SJSA1 (cell line): ENCODE results near the gene RCAN2. TPM values are rescaled to one million over a fixed set of nuclear protein-coding genes. Genes with fewer than 3 reads are reported as not detected.

Experiments used
- DNase-seq, 2 experiments: peaks; one replicate each; pipeline ENCODE4 v3.0.0-alpha.2; 2015 to 2020; ENCODE audit warnings: low spot score in 2 of 2, low read depth in 1 of 2
- H3K27ac ChIP-seq: fragments of 250-450 bp; sonication (Bioruptor Pico); 2 replicates; pipeline ENCODE4 v1.5.1; 2020; ENCODE audit warnings: mild to moderate bottlenecking, moderate library complexity
- H3K27me3 ChIP-seq: fragments of 250-450 bp; sonication (Bioruptor Pico); replicated peaks from 2 replicates; pipeline ENCODE4 v1.5.1; 2020; ENCODE audit warnings: mild to moderate bottlenecking, moderate library complexity
- H3K36me3 ChIP-seq: fragments of 250-450 bp; sonication (Bioruptor Pico); 2 replicates; pipeline ENCODE4 v1.5.1; 2020; ENCODE audit warnings: mild to moderate bottlenecking
- H3K4me1 ChIP-seq: fragments of 250-450 bp; sonication (Bioruptor Pico); replicated peaks from 2 replicates; pipeline ENCODE4 v1.6.1; 2021; ENCODE audit warnings: mild to moderate bottlenecking
- H3K4me3 ChIP-seq: fragments of 250-450 bp; sonication (Bioruptor Pico); 2 replicates; pipeline ENCODE4 v1.5.1; 2020; ENCODE audit warnings: mild to moderate bottlenecking
- H3K9me3 ChIP-seq: fragments of 250-450 bp; sonication (Bioruptor Pico); replicated peaks from 2 replicates; pipeline ENCODE4 v1.5.1; 2020; ENCODE audit warnings: mild to moderate bottlenecking
- total RNA-seq: library from RNA; depleted of rRNA; stranded (reverse); fragments of >200 nt; shearing (Covaris generic); gene quantifications from 2 replicates; pipeline ENCODE4 v1.2.3, GENCODE V29; 2014

Gene RCAN2
- total RNA-seq, 1 experiment from 2014 or later: 20.8 TPM

DNA sequence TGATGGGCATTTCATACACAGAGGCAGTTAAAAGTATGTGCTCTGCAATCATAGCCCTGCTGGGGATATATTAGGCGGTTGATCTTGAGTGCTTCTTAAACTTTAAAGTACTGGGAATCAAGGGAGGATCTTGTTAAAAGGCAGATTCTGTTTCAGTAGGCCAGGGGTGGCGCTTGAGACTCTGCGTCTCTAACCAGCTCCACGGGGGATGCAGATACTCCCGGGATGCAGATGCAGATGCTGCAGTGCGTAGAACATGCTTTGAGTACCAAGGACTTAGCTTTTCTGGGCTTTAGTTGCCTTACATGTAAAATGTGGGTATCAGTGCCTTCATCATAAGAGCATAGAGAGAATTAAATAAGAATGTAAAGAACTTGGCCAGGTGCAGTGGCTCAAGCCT lies 276.0 kb downstream of the RCAN2 start:
- Histone ChIP-seq H3K27ac (no peak overlapping the region), H3K36me3 (no peaks in the 10 kb centered on the region), H3K4me3 (no peak overlapping the region), H3K27me3 (no peaks in the 10 kb centered on the region), H3K9me3 (no peaks in the 10 kb centered on the region), H3K4me1 (no peaks in the 10 kb centered on the region)
- DNase-seq: no peak

DNA sequence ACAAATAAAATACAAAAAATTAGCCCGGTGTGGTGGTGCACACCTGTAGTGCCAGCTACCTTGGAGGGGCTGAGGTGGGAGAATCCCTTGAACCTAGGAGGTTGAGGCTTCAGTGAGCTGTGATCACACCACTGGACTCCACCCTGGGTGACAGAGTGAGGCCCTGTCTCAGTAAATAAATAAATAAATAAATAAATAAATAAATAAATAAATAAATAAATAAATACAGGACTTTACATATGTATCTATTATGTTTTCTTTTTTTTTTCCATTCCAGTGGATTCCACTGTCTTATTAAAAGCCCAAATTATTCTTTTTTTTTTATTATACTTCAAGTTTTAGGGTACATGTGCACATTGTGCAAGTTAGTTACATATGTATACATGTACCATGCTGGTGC lies 279.3 kb downstream of the RCAN2 start:
- H3K9me3 ChIP-seq: no peaks in the 10 kb centered on the region
- no peaks in the 10 kb centered on the region for H3K36me3 ChIP-seq
- no peak overlapping the region for H3K27ac ChIP-seq
- no peaks in the 10 kb centered on the region for H3K4me1 ChIP-seq
- no peak overlapping the region for H3K4me3 ChIP-seq
- DNase-seq: no peak
- H3K27me3 ChIP-seq: no peaks in the 10 kb centered on the region

DNA sequence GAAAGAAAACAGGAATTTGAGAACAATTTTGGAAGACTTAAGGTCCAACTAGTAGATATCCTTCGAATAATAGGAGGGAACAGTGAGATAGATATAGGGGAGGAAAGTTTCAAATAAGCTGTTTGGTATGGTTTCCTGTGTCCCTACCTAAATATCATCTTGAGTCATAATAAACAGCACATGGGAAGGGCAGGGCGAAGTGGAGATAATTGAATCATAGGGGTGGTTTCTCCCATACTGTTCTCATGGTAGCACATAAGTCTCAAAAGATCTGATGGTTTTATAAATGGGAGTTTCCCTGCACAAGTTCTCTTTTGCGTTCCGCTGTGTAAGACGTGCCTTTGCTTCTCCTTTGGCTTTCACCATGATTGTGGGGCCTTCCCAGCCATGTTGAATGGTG lies 281.0 kb downstream of the RCAN2 start:
- Histone ChIP-seq H3K36me3 (no peaks in the 10 kb centered on the region), H3K27ac (no peak overlapping the region), H3K4me1 (no peaks in the 10 kb centered on the region), H3K9me3 (no peaks in the 10 kb centered on the region), H3K4me3 (no peak overlapping the region), H3K27me3 (no peaks in the 10 kb centered on the region)
- no peak for DNase-seq

DNA sequence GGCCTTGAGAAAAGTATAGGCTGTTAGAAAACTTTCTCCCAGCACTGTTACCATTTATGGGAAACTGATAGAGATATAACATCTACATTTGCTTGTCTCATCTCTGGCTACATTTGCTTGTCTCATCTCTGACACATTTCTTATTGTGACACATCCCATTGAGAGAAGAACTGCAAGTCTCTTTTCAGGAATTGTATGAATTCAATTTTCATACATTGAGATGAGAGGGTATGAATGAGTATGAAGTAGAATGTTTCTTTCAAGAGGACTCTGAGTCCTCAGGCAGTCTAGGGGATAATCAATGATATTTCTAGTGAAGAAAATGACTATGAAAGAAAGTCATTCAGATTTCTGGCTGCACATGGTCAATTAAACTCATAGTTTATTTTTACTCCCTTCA lies 282.9 kb downstream of the RCAN2 start:
- Histone ChIP-seq H3K9me3 (no peaks in the 10 kb centered on the region), H3K27ac (no peak overlapping the region), H3K36me3 (no peaks in the 10 kb centered on the region), H3K27me3 (no peaks in the 10 kb centered on the region), H3K4me1 (no peaks in the 10 kb centered on the region), H3K4me3 (no peak overlapping the region)
- no peak for DNase-seq

DNA sequence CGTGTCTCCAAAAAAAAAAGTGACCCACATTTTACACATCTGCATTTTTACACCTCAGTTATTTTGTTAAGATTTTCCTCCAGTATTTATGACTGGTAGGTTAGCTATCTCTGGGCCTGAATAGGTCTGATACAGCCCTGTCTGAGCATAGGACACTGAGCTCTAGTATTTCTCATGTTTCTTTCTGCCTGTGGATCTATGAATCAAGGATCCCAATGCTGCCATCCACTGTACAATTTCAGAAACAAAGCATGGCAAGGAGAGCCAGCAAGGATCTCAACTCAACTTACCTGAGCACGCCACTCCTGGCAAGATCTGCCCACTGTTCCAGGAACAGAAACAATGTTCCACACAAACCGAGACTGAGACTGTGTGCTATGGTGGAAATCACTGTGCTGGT lies 284.1 kb downstream of the RCAN2 start:
- Histone ChIP-seq H3K9me3 (no peaks in the 10 kb centered on the region), H3K27ac (no peak overlapping the region), H3K36me3 (no peaks in the 10 kb centered on the region), H3K4me1 (no peaks in the 10 kb centered on the region), H3K27me3 (no peaks in the 10 kb centered on the region), H3K4me3 (no peak overlapping the region)
- DNase-seq: no peak

DNA sequence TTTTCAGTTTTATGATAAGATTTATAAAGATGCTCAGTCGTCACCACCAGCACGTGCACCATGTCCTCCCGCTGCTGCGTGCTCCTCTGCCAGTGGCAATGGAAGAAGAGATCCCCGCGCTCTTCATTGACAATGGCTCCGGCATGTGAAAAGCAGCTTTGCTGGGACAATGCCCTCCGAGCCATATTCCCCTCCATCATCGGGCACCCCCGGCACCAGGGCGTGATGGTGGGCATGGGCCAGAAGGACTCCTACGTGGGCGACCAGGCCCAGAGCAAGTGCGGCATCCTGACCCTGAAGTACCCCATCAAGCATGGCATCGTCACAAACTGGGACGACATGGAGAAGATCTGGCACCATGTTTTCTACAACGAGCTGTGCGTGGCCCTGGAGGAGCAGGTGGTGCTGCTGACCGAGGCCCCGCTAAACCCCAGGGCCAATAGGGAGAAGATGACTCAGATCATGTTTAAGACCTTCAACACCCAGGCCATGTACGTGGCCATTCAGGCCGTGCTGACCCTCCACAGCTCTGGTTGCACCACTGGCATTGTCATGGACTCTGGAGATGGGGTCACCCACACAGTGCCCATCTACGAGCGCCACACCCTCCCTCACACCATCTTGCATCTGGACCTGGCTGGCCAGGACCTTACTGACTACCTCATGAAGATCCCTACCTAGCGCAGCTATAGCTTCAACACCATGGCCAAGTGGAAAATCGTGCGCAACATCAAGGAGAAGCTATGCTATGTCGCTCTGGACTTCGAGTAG lies 286.2 kb downstream of the RCAN2 start:
- Histone ChIP-seq H3K27me3 (no peaks in the 10 kb centered on the region), H3K27ac (no peak overlapping the region), H3K36me3 (no peaks in the 10 kb centered on the region), H3K9me3 (no peaks in the 10 kb centered on the region), H3K4me3 (no peak overlapping the region), H3K4me1 (no peaks in the 10 kb centered on the region)
- DNase-seq: no peak

DNA sequence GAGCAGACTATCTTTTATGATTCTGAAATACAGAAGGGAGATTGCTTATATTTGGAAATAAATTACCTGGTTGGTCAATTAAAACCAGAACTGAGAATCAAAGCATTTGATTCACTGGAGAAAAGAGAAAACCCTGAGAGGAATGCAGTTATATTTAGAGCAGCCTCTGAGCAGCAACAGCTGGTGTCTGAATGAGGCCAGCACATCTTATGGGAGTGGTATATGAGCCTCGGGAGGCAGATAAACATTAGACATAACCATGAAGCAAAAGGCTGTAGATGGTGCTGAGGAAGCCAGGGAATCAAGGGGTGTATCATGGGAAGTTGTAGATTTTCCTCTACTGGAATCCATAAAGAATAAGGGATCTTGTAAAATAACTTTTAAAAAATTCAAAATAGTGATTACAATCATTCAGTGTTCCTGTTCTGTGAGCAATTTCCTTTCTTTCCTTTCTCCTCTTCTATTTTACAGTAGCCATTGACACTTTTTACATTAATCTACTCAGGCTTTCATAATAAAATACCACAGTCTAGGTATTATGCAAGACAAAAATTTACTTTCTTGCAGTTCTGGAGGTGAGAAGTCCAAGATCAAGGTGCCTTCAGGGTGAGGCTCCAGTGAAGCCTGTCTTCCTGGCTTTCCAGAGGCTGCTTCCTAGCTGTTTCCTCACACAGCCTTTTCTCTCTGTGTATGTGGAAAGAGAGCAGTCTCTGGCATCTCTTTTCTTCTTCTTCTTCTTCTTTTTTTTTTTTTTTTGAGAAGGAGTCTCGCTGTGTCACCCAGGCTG lies 287.7 kb downstream of the RCAN2 start:
- no peaks in the 10 kb centered on the region for H3K4me1 ChIP-seq
- no peak overlapping the region for H3K4me3 ChIP-seq
- no peaks in the 10 kb centered on the region for H3K36me3 ChIP-seq
- no peak for DNase-seq
- H3K27ac ChIP-seq: no peak overlapping the region
- H3K27me3 ChIP-seq: no peaks in the 10 kb centered on the region
- H3K9me3 ChIP-seq: no peaks in the 10 kb centered on the region

DNA sequence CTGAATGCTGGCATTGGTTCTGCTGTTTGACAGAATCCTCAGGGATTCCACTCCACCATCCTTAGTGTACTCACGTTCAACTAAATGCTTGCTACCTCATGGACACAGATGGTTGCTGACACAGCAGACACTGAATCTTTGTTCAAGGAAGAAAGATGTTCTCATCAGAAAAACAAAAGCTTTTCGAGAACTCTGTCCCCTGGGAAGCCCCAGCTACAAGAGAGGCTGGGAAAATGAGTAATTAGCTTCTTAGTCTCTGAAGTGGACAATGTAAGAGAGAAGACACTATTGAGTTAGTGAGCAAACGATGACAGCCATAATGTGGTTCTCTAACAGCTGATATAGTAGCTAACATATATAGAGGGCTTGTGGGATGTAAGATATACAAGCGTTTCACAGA lies 289.5 kb downstream of the RCAN2 start:
- no peaks in the 10 kb centered on the region for H3K27me3 ChIP-seq
- no peak overlapping the region for H3K27ac ChIP-seq
- DNase-seq: no peak
- no peaks in the 10 kb centered on the region for H3K4me1 ChIP-seq
- H3K36me3 ChIP-seq: no peaks in the 10 kb centered on the region
- no peak overlapping the region for H3K4me3 ChIP-seq
- no peaks in the 10 kb centered on the region for H3K9me3 ChIP-seq

DNA sequence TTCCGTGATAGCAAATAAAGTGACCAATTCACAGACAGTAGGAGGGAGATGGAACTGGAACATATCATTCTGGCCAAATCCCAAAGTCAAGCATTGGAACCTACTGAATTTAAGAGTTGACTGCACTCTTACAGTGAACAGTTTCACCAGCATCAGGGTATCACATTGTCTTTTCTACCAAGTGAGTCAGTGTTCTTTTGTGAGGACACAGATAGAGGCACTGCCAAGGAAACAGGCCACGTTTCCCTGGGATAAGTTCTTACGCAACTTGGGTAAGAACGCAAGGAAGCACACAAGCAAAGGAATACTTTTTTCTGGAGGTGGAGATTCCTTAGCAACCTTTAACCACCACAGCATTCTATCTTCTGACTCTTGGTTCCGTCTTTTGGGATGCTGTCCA lies 291.9 kb downstream of the RCAN2 start:
- H3K9me3 ChIP-seq: no peaks in the 10 kb centered on the region
- no peak overlapping the region for H3K27ac ChIP-seq
- no peaks in the 10 kb centered on the region for H3K27me3 ChIP-seq
- no peak for DNase-seq
- no peaks in the 10 kb centered on the region for H3K4me1 ChIP-seq
- H3K36me3 ChIP-seq: no peaks in the 10 kb centered on the region
- H3K4me3 ChIP-seq: no peak overlapping the region

DNA sequence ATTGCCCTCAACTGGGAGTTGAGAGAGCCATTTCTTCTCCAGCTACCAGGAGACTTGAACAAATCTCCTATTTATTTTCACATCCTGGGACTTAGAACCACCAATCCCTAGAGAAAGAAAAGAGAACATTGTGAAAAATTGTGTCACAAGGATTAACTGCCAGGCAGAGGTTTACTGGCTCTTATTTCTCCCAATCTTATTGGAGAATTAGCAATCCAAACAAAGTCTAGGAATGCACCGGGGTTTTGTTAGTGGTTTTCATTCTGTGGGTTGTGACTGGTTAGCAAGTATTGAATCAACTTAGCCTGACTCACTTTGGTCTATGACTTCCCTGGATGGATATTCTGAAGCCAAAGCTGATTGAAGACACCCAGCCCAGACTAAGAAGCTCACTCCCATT lies 299.3 kb downstream of the RCAN2 start:
- Histone ChIP-seq H3K9me3 (no peaks in the 10 kb centered on the region), H3K36me3 (no peaks in the 10 kb centered on the region), H3K4me1 (peaks cover 14% of the 10 kb centered on the region), H3K4me3 (no peak overlapping the region), H3K27ac (peak overlapping the region; percentile 35; the same call in 1 of the 2 replicates), H3K27me3 (no peaks in the 10 kb centered on the region)
- peak; percentile 52 to 78 for DNase-seq

DNA sequence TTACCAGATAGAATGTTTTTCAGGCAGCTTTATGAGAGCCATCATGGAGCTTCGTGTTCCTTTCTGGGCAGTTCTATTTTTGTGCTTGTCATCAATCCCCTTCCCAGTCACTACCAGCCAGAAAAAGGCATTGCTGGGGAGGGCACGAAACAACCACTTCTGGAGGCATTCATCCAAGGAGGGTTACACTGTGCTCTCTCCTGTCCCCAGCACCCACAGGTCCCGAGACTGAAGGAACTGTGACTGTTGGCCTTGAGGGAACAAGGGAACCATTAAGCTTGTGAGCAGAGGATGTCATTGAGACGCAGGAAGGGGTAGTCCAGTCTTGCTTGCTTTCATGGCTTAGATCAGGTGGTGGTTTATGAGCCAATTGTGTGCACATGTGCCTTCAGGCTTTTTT lies 300.4 kb downstream of the RCAN2 start:
- no peak overlapping the region for H3K27ac ChIP-seq
- no peaks in the 10 kb centered on the region for H3K9me3 ChIP-seq
- H3K36me3 ChIP-seq: no peaks in the 10 kb centered on the region
- H3K4me3 ChIP-seq: no peak overlapping the region
- DNase-seq: no peak
- no peaks in the 10 kb centered on the region for H3K27me3 ChIP-seq
- H3K4me1 ChIP-seq: peaks cover 22% of the 10 kb centered on the region

DNA sequence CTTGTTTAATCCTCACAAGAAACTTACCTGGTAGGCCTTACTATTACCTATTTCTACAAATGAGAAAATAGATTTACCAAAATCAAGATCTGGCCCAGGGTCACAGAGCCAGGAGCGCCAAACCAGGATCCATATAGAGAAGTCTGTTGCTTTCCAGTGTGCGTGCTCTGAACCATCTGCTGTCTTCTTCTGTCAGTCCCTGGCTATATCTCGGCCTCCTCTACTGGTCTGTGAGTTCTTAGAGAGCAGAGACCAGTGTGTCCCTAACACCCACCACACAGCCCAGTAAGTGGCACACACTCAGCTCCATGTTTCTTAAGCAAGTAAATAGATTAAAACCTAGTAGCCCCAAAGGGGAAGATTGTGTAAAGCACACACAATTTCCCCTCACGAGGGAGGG lies 301.5 kb downstream of the RCAN2 start:
- peaks cover 33% of the 10 kb centered on the region for H3K4me1 ChIP-seq
- no peaks in the 10 kb centered on the region for H3K9me3 ChIP-seq
- no peak overlapping the region for H3K27ac ChIP-seq
- no peaks in the 10 kb centered on the region for H3K36me3 ChIP-seq
- no peaks in the 10 kb centered on the region for H3K27me3 ChIP-seq
- H3K4me3 ChIP-seq: no peak overlapping the region
- no peak for DNase-seq

DNA sequence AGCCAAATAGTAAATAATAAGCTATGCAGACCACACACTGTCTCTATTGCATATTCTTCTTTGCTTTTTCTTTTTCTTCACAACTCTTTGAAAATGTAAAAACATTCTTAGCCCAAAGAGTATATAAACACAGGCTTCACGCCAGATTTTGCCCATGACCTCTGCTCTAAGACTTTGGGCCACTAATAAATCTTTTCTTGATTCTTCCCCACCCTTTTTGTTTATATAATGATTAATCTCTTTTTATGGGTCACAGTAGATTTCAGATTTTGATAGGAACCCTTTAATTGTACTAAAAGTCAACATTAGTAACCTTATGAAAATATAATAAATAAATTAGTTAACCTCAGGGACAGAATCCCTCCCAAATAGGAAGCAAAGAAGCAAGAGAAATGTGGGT lies 304.7 kb downstream of the RCAN2 start:
- peaks cover 33% of the 10 kb centered on the region for H3K4me1 ChIP-seq
- H3K9me3 ChIP-seq: no peaks in the 10 kb centered on the region
- H3K27ac ChIP-seq: no peak overlapping the region
- peak in 1 of 2 experiments; percentile 65 for DNase-seq
- no peaks in the 10 kb centered on the region for H3K36me3 ChIP-seq
- no peaks in the 10 kb centered on the region for H3K27me3 ChIP-seq
- H3K4me3 ChIP-seq: no peak overlapping the region

DNA sequence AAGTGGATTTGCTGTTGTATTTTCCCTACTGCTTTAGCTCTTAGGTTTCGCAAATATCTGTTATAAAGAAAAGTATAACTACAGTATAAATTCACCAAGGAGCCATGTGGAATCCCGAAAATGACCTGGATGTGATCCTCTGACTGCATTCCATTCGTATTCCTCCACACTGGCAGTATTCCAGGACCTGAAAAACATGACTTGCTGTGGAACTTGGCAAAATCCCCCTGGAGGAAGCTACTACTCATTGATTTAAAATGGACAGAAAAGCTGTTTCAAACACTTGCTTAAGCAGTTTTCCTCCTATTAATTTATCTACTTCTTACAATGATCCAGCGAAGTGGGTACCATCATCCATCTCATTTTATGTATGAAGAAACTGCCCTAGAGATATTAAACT lies 307.1 kb downstream of the RCAN2 start:
- peaks cover 33% of the 10 kb centered on the region for H3K4me1 ChIP-seq
- H3K27ac ChIP-seq: no peak overlapping the region
- H3K27me3 ChIP-seq: no peaks in the 10 kb centered on the region
- peak; percentile 68 to 74 for DNase-seq
- no peaks in the 10 kb centered on the region for H3K9me3 ChIP-seq
- no peaks in the 10 kb centered on the region for H3K36me3 ChIP-seq
- no peak overlapping the region for H3K4me3 ChIP-seq
